Esophagus (tissue), 2 donors: Measurements from ENCODE around the gene TCOF1. TPM values are rescaled to one million over a fixed set of nuclear protein-coding genes. Genes with fewer than 3 reads are reported as not detected.

Experiments used
- H3K27ac ChIP-seq, 2 donors: one replicate each; pipeline ENCODE4 v1.5.1; 2013; ENCODE audit warnings: low read depth in 2 of 2, mild to moderate bottlenecking in 2 of 2, inconsistent platforms in 1 of 2, low read length in 1 of 2, moderate library complexity in 1 of 2
- H3K27me3 ChIP-seq, 2 donors: one replicate each; pipeline ENCODE4 v1.6.1; 2013; ENCODE audit warnings: low read length in 2 of 2, control low read depth in 1 of 2, mild to moderate bottlenecking in 1 of 2; ENCODE audit not compliant: insufficient read depth in 2 of 2, control insufficient read depth in 1 of 2
- H3K36me3 ChIP-seq, 2 donors: one replicate each; pipeline ENCODE4 v1.6.1; 2013; ENCODE audit warnings: low read length in 1 of 2; ENCODE audit not compliant: control insufficient read depth in 2 of 2, insufficient read depth in 2 of 2
- H3K4me1 ChIP-seq, 2 donors: one replicate each; pipeline ENCODE4 v1.6.1; 2013; ENCODE audit warnings: low read length in 1 of 2; ENCODE audit not compliant: control insufficient read depth in 2 of 2, insufficient read depth in 2 of 2
- H3K4me3 ChIP-seq, 2 donors: one replicate each; pipeline ENCODE4 v1.5.1; 2013; ENCODE audit warnings: low read length in 2 of 2, mild to moderate bottlenecking in 2 of 2, low read depth in 1 of 2, moderate library complexity in 1 of 2
- H3K9me3 ChIP-seq, 2 donors: one replicate each; pipeline ENCODE4 v1.6.1; 2013; ENCODE audit warnings: mild to moderate bottlenecking in 2 of 2, low read depth in 1 of 2, low read length in 1 of 2, moderate library complexity in 1 of 2; ENCODE audit not compliant: control insufficient read depth in 2 of 2, insufficient read depth in 1 of 2
- WGBS, 2 donors: extraction: QIAGEN DNeasy Blood & Tissue Kit; methylation state at CpG; one replicate each; pipeline ENCODE4 v1.1.7; 2013; 5-methylcytosine and 5-hydroxymethylcytosine counted together
- polyA plus RNA-seq, 2 donors: library from polyadenylated mRNA; stranded (reverse); fragments of 200-250 nt; gene quantifications; one replicate each; pipeline ENCODE4 v1.2.3, GENCODE V29; 2013
- donor health status: healthy with polysubstance abuse.
- donor health status: Bipolar disorder and iron deficiency.

The TCOF1 gene
- polyA plus RNA-seq, 2 donors = 13.0 to 13.5 TPM

- H3K27me3 ChIP-seq = no peaks in the 10 kb centered on the region
- 72 to 81% methylated on average over 6 of the region's 6 CpGs for WGBS, 2 donors
- peaks cover 33 to 39% of the 10 kb centered on the region in 2 donors for H3K36me3 ChIP-seq
Observed at GRCh38 chr5:150447188-150447587, 89.7 kb downstream of the TCOF1 start.

GRCh38 chr5:150448334-150448733 lies 90.8 kb downstream of the TCOF1 start:
- peak overlapping the region in 1 of 2 donors; percentile 99 for H3K27ac ChIP-seq
- no peaks in the 10 kb centered on the region for H3K9me3 ChIP-seq
- peaks cover 31 to 39% of the 10 kb centered on the region in 2 donors for H3K36me3 ChIP-seq
- peak overlapping the region; percentile 92 to 96 for H3K4me3 ChIP-seq
- H3K27me3 ChIP-seq = no peaks in the 10 kb centered on the region
- WGBS, 2 donors = 10 to 16% methylated on average over 4 of the region's 4 CpGs
- H3K4me1 ChIP-seq = peaks cover 0 to 2% of the 10 kb centered on the region in 2 donors

More at GRCh38 chr5:150447188-150447587, 89.7 kb downstream of the TCOF1 start:
- Histone ChIP-seq H3K9me3 (no peaks in the 10 kb centered on the region), H3K4me1 (peaks cover 0 to 2% of the 10 kb centered on the region in 2 donors), H3K4me3 (no peak overlapping the region), H3K27ac (peak overlapping the region in 1 of 2 donors; percentile 19)

- 0 to 1% methylated on average over 31 of the region's 31 CpGs for WGBS, 2 donors
Observed at GRCh38 chr5:150448952-150449516, 91.5 kb downstream of the TCOF1 start.

More at GRCh38 chr5:150448952-150449516, 91.5 kb downstream of the TCOF1 start:
- Histone ChIP-seq H3K9me3 (no peaks in the 10 kb centered on the region), H3K36me3 (peaks cover 25 to 34% of the 10 kb centered on the region in 2 donors), H3K27ac (peak overlapping the region; percentile 97 to 99), H3K4me1 (peaks cover 0 to 2% of the 10 kb centered on the region in 2 donors), H3K27me3 (no peaks in the 10 kb centered on the region), H3K4me3 (peak overlapping the region; percentile 92 to 96)

Other genes starting within 250 kb of the TCOF1 start
- gene PDGFRB, start 201.9 kb upstream of the TCOF1 start, polyA plus RNA-seq = 1 to 10 TPM; 7.9 to 9.6 TPM
- gene CDX1, start 190.9 kb upstream of the TCOF1 start, polyA plus RNA-seq = under 1 TPM in 1 of 2 donors, not detected in 1; 0.08 TPM
- gene SLC6A7, start 167.6 kb upstream of the TCOF1 start, polyA plus RNA-seq = not detected
- under 1 TPM; 0.11 to 0.24 TPM for gene CAMK2A, start 67.9 kb upstream of the TCOF1 start, polyA plus RNA-seq
- 1 to 10 TPM in 1 of 2 donors, under 1 TPM in 1; 0.77 to 1.6 TPM for gene ARSI, start 54.8 kb upstream of the TCOF1 start, polyA plus RNA-seq
- 100 to 1,000 TPM; 111 to 256 TPM for gene CD74, start 55.2 kb downstream of the TCOF1 start, polyA plus RNA-seq
- gene RPS14, start 92.0 kb downstream of the TCOF1 start, polyA plus RNA-seq = 1,000 to 10,000 TPM; 2,283 to 4,187 TPM
- gene NDST1, start 150.4 kb downstream of the TCOF1 start, polyA plus RNA-seq = 10 to 100 TPM; 29.9 to 37.3 TPM